CD4-positive, alpha-beta T cell treated with Interferon gamma for 1 hour (primary cell): Measurements from ENCODE around the gene FAM222A.

Experiments used
- DNase-seq: peaks from one replicate; pipeline ENCODE4 v3.0.0-alpha.2; 2020

The FAM222A gene

GRCh38 chr12:109808876-109809646 lies 95.4 kb downstream of the FAM222A start:
- no peak for DNase-seq

- DNase-seq = no peak
These were observed 97.5 kb downstream of the FAM222A start for GRCh38 chr12:109810954-109811623.

GRCh38 chr12:109811624-109811995 lies 98.0 kb downstream of the FAM222A start:
- no peak for DNase-seq

GRCh38 chr12:109813810-109814416 lies 100.3 kb downstream of the FAM222A start:
- no peak for DNase-seq

- no peak for DNase-seq
These were observed 101.0 kb downstream of the FAM222A start for GRCh38 chr12:109814600-109815150.

GRCh38 chr12:109815225-109815624 lies 101.6 kb downstream of the FAM222A start:
- DNase-seq = no peak

- DNase-seq = no peak
These were observed 102.4 kb downstream of the FAM222A start for GRCh38 chr12:109815757-109816617.

- no peak for DNase-seq
These were observed 103.2 kb downstream of the FAM222A start for GRCh38 chr12:109816870-109817269.

- no peak for DNase-seq
These were observed 104.1 kb downstream of the FAM222A start for GRCh38 chr12:109817627-109818231.

GRCh38 chr12:109818253-109818652 lies 104.6 kb downstream of the FAM222A start:
- no peak for DNase-seq

- no peak for DNase-seq
These were observed 105.4 kb downstream of the FAM222A start for GRCh38 chr12:109818905-109819500.
